NCI-H187 (cell line): Measurements from ENCODE around the gene GH2.
"Not testable (repeated sequence)": the region's sequence is repeated elsewhere in the genome, so short reads cannot be mapped to it uniquely, and the experiment has no call there.

Experiments
- DNase-seq, 2 experiments: peaks; one replicate each; lab custom pipeline; 2025; lab: John Stamatoyannopoulos, UW

GH2 gene

GRCh38 chr17:63881935-63882601 lies at the start of gene GH2:
TSS of gene GH2 (minus strand) at chr17:63881944. CDS start at chr17:63881801, 143 bp downstream.
- DNase-seq: no peak

GRCh38 chr17:63930951-63931575 lies 49.3 kb upstream of the GH2 start:
- no peak for DNase-seq

- no peak for DNase-seq
Observed at GRCh38 chr17:63929860-63930766, 48.4 kb upstream of the GH2 start.

- no peak for DNase-seq
Observed at GRCh38 chr17:63928966-63929695, 47.4 kb upstream of the GH2 start.

GRCh38 chr17:63928172-63928666 lies 46.5 kb upstream of the GH2 start:
- DNase-seq: no peak

- DNase-seq: no peak
Observed at GRCh38 chr17:63927464-63928171, 45.9 kb upstream of the GH2 start.

GRCh38 chr17:63926164-63926563 lies 44.4 kb upstream of the GH2 start:
- no peak for DNase-seq

- DNase-seq: no peak
Observed at GRCh38 chr17:63925615-63926014, 43.9 kb upstream of the GH2 start.

- DNase-seq: not testable (repeated sequence)
Observed at GRCh38 chr17:63922402-63922801, 40.7 kb upstream of the GH2 start.

GRCh38 chr17:63920779-63921178 lies 39.0 kb upstream of the GH2 start:
- DNase-seq: not testable (repeated sequence)

- not testable (repeated sequence) for DNase-seq
Observed at GRCh38 chr17:63920050-63920449, 38.3 kb upstream of the GH2 start.

- peak in 1 of 2 experiments; percentile 4 for DNase-seq
Observed at GRCh38 chr17:63919311-63919723, 37.6 kb upstream of the GH2 start.

- not testable (repeated sequence) for DNase-seq
Observed at GRCh38 chr17:63918789-63919305, 37.1 kb upstream of the GH2 start, which contains the start of gene GH1. TSS of gene GH1 (minus strand) at chr17:63918839. CDS start at chr17:63918776, 63 bp downstream.

- DNase-seq: no peak
Observed at GRCh38 chr17:63918305-63918704, 36.6 kb upstream of the GH2 start.

- DNase-seq: no peak
Observed at GRCh38 chr17:63917646-63918045, 35.9 kb upstream of the GH2 start.

- DNase-seq: not testable (repeated sequence)
Observed at GRCh38 chr17:63917206-63917605, 35.5 kb upstream of the GH2 start.

GRCh38 chr17:63916566-63917185 lies 34.9 kb upstream of the GH2 start:
- no peak for DNase-seq

- not testable (repeated sequence) for DNase-seq
Observed at GRCh38 chr17:63915753-63916152, 34.0 kb upstream of the GH2 start.

- DNase-seq: no peak
Observed at GRCh38 chr17:63914471-63914870, 32.7 kb upstream of the GH2 start.

GRCh38 chr17:63911657-63912100 lies 29.9 kb upstream of the GH2 start:
- DNase-seq: no peak
